Breast epithelium (tissue), 3 donors: Measurements from ENCODE around the gene ZNF619.

Experiments
- POLR2AphosphoS5 ChIP-seq, 3 donors: sonication (generic); formaldehyde crosslinking; IDR thresholded peaks; one replicate each; pipeline ENCODE4 v1.6.1; 2017; ENCODE audit warnings: antibody characterized with exemption in 3 of 3
- TF ChIP-seq, protein P1 (sequence below), 3 donors: fragments of 450-650 bp; IDR thresholded peaks; one replicate each; pipeline ENCODE4 v1.5.1; 2016 to 2017; ENCODE audit warnings: antibody characterized with exemption in 3 of 3, mild to moderate bottlenecking in 3 of 3, moderate library complexity in 3 of 3

DNA sequence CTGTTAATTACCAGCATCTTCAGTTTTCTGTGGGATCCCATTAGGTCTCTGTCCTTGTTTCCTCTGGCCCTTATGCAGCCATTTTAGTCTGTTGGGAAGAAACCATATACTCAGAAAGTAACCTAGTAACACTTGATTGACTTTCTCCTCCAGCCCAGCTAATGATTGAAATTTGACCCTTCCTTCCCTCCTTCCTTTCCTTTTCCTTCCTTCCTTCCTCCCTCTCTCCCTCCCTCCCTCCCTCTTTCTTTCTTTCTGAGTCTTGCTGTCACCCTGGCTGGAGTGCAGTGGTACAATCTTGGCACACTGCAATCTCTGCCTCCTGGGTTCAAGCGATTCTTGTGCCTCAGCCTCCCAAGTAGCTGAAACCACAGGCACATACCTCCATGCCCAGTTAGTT is 23.0 kb downstream of the ZNF619 start:
- TF ChIP-seq, protein P1, sequence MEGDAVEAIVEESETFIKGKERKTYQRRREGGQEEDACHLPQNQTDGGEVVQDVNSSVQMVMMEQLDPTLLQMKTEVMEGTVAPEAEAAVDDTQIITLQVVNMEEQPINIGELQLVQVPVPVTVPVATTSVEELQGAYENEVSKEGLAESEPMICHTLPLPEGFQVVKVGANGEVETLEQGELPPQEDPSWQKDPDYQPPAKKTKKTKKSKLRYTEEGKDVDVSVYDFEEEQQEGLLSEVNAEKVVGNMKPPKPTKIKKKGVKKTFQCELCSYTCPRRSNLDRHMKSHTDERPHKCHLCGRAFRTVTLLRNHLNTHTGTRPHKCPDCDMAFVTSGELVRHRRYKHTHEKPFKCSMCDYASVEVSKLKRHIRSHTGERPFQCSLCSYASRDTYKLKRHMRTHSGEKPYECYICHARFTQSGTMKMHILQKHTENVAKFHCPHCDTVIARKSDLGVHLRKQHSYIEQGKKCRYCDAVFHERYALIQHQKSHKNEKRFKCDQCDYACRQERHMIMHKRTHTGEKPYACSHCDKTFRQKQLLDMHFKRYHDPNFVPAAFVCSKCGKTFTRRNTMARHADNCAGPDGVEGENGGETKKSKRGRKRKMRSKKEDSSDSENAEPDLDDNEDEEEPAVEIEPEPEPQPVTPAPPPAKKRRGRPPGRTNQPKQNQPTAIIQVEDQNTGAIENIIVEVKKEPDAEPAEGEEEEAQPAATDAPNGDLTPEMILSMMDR (IDR thresholded peaks at IDR 0.05) = no peak
- no peak for TF ChIP-seq POLR2AphosphoS5 (IDR thresholded peaks at IDR 0.05)
